ENCODE results near the gene ANO1.

Gene ANO1

DNA sequence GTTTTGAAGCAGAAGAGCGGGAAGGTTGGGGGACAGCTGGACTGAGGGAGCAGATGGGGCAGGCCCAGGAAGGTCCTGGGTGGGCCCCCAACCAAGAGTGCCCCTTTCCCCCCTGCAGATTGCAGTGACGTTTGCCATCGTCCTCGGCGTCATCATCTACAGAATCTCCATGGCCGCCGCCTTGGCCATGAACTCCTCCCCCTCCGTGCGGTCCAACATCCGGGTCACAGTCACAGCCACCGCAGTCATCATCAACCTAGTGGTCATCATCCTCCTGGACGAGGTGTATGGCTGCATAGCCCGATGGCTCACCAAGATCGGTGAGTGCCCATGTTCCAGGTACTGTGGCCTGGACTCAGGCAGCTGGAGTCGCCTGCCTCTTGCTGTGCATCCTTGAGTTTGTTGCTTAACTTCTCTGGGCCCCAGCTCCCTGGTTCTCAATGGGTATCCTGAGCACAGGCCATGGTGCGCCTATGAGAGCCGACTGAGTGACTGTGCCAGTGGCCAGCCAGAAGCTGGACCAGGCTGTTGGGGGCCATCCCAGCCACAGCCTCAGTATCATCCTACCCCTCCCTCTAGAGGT lies 83.0 kb downstream of the ANO1 start:
- H3K4me1 ChIP-seq (ENCODE audit: low read length) = no peaks in the 10 kb centered on the region
- no peaks in the 10 kb centered on the region for H3F3A ChIP-seq (ENCODE audit: insufficient read depth, low read length)
- H3K27me3 ChIP-seq (replicated peaks; ENCODE audit: insufficient read depth, low read length) = peaks cover 94% of the 10 kb centered on the region
- H4K20me1 ChIP-seq (ENCODE audit: insufficient read depth, low read length) = no peaks in the 10 kb centered on the region
- DNase-seq = no peak
- H3K27ac ChIP-seq (ENCODE audit: low read length) = no peak overlapping the region
- H3K4me2 ChIP-seq (ENCODE audit: low read depth, low read length) = no peak overlapping the region
- H3K9me3 ChIP-seq (replicated peaks; ENCODE audit: insufficient read depth, low read length) = no peaks in the 10 kb centered on the region
- H2AFZ ChIP-seq (ENCODE audit: low read length) = no peak overlapping the region
- H3K9ac ChIP-seq (ENCODE audit: low read length) = no peak overlapping the region
- H3K9me2 ChIP-seq (replicated peaks; ENCODE audit: insufficient read depth, low read length) = no peaks in the 10 kb centered on the region
- no peaks in the 10 kb centered on the region for H3K36me3 ChIP-seq (replicated peaks; ENCODE audit: insufficient read depth, low read length)
- H3K4me3 ChIP-seq (ENCODE audit: low read length) = no peak overlapping the region
- H3K79me2 ChIP-seq (ENCODE audit: low read length) = no peaks in the 10 kb centered on the region
- TF ChIP-seq, protein P1, sequence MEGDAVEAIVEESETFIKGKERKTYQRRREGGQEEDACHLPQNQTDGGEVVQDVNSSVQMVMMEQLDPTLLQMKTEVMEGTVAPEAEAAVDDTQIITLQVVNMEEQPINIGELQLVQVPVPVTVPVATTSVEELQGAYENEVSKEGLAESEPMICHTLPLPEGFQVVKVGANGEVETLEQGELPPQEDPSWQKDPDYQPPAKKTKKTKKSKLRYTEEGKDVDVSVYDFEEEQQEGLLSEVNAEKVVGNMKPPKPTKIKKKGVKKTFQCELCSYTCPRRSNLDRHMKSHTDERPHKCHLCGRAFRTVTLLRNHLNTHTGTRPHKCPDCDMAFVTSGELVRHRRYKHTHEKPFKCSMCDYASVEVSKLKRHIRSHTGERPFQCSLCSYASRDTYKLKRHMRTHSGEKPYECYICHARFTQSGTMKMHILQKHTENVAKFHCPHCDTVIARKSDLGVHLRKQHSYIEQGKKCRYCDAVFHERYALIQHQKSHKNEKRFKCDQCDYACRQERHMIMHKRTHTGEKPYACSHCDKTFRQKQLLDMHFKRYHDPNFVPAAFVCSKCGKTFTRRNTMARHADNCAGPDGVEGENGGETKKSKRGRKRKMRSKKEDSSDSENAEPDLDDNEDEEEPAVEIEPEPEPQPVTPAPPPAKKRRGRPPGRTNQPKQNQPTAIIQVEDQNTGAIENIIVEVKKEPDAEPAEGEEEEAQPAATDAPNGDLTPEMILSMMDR (IDR thresholded peaks at IDR 0.05; ENCODE audit: low read length) = no peak
- TF ChIP-seq EZH2 (optimal IDR thresholded peaks at IDR 0.05; ENCODE audit: low read depth, low read length) (no peak), EZH2phosphoT487 (IDR thresholded peaks at IDR 0.05; ENCODE audit: low read length) (no peak)

DNA sequence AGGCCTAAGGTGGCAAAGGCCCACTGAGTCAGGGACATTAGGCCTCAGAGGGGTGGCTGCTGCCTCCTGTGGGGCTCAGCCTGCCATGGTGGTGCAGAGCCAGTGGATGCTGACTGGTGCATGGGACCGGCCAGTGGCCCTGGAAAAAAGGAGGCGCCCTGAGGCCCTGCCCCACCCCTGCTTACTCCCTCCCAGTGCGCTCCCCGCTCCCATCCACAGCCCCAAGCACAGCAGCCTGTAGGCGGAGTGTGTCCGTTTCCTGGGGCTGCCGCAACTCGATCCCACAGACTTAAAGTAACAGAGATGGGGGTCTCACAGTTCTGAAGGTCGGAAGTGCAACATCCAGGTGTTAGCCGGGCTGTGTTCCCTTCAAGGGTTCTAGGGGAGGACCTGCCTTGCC lies 86.6 kb downstream of the ANO1 start:
- no peak for TF ChIP-seq EZH2 (optimal IDR thresholded peaks at IDR 0.05; ENCODE audit: low read depth, low read length)
- TF ChIP-seq, protein P1 (IDR thresholded peaks at IDR 0.05; ENCODE audit: low read length) = no peak
- no peak for TF ChIP-seq EZH2phosphoT487 (IDR thresholded peaks at IDR 0.05; ENCODE audit: low read length)
- no peak overlapping the region for H3K4me3 ChIP-seq (ENCODE audit: low read length)
- no peak overlapping the region for H2AFZ ChIP-seq (ENCODE audit: low read length)
- no peaks in the 10 kb centered on the region for H3K9me3 ChIP-seq (replicated peaks; ENCODE audit: insufficient read depth, low read length)
- H3K36me3 ChIP-seq (replicated peaks; ENCODE audit: insufficient read depth, low read length) = no peaks in the 10 kb centered on the region
- H3K9me2 ChIP-seq (replicated peaks; ENCODE audit: insufficient read depth, low read length) = no peaks in the 10 kb centered on the region
- H3K27ac ChIP-seq (ENCODE audit: low read length) = no peak overlapping the region
- no peaks in the 10 kb centered on the region for H4K20me1 ChIP-seq (ENCODE audit: insufficient read depth, low read length)
- no peaks in the 10 kb centered on the region for H3K4me1 ChIP-seq (ENCODE audit: low read length)
- no peak for DNase-seq
- H3K9ac ChIP-seq (ENCODE audit: low read length) = no peak overlapping the region
- H3K27me3 ChIP-seq (replicated peaks; ENCODE audit: insufficient read depth, low read length) = peaks cover 95% of the 10 kb centered on the region
- H3K4me2 ChIP-seq (ENCODE audit: low read depth, low read length) = no peak overlapping the region
- H3F3A ChIP-seq (ENCODE audit: insufficient read depth, low read length) = no peaks in the 10 kb centered on the region
- H3K79me2 ChIP-seq (ENCODE audit: low read length) = no peaks in the 10 kb centered on the region

DNA sequence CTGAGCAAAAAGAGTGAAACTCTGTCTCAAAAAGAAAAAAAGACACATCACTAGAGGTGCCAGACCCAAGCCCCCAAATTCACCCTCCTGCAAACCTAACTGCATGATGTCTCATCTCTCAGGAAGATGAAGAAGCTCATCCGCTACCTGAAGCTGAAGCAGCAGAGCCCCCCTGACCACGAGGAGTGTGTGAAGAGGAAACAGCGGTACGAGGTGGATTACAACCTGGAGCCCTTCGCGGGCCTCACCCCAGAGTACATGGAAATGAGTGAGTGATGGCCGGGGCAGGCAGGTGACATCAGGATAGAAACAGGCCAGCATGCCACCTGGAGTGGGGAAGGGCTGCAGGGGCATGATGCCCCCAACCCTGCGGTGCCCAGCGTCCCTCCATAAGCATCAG lies 89.0 kb downstream of the ANO1 start:
- Histone ChIP-seq H3K79me2 (ENCODE audit: low read length) (no peaks in the 10 kb centered on the region), H3K36me3 (replicated peaks; ENCODE audit: insufficient read depth, low read length) (no peaks in the 10 kb centered on the region), H3K9me2 (replicated peaks; ENCODE audit: insufficient read depth, low read length) (no peaks in the 10 kb centered on the region), H3K4me2 (ENCODE audit: low read depth, low read length) (no peak overlapping the region), H4K20me1 (ENCODE audit: insufficient read depth, low read length) (no peaks in the 10 kb centered on the region), H3F3A (ENCODE audit: insufficient read depth, low read length) (no peaks in the 10 kb centered on the region), H3K4me3 (ENCODE audit: low read length) (no peak overlapping the region), H3K27ac (ENCODE audit: low read length) (no peak overlapping the region), H3K27me3 (replicated peaks; ENCODE audit: insufficient read depth, low read length) (peaks cover 93% of the 10 kb centered on the region), H2AFZ (ENCODE audit: low read length) (no peak overlapping the region), H3K9ac (ENCODE audit: low read length) (no peak overlapping the region), H3K4me1 (ENCODE audit: low read length) (no peaks in the 10 kb centered on the region), H3K9me3 (replicated peaks; ENCODE audit: insufficient read depth, low read length) (no peaks in the 10 kb centered on the region)
- no peak for DNase-seq
- TF ChIP-seq EZH2 (optimal IDR thresholded peaks at IDR 0.05; ENCODE audit: low read depth, low read length) = no peak
- TF ChIP-seq, protein P1 (IDR thresholded peaks at IDR 0.05; ENCODE audit: low read length) = no peak
- no peak for TF ChIP-seq EZH2phosphoT487 (IDR thresholded peaks at IDR 0.05; ENCODE audit: low read length)
